Ishikawa (cell line): ENCODE measurements around the gene LENEP.

Experiments used
- CEBPB ChIP-seq: IDR thresholded peaks from 2 replicates; pipeline ENCODE4 v1.6.1; 2012
- CREB1 ChIP-seq: IDR thresholded peaks from 2 replicates; pipeline ENCODE4 v1.6.1; 2012; ENCODE audit warnings: low read depth
- EP300 ChIP-seq: IDR thresholded peaks from 2 replicates; pipeline ENCODE4 v1.6.1; 2012; ENCODE audit warnings: borderline replicate concordance
- FOXM1 ChIP-seq: IDR thresholded peaks from 2 replicates; pipeline ENCODE4 v1.6.1; 2012; ENCODE audit warnings: low read depth, borderline replicate concordance
- MAX ChIP-seq: IDR thresholded peaks from 2 replicates; pipeline ENCODE4 v1.6.1; 2012
- NFIC ChIP-seq: IDR thresholded peaks from 2 replicates; pipeline ENCODE4 v1.6.1; 2012
- RAD21 ChIP-seq: IDR thresholded peaks from 2 replicates; pipeline ENCODE4 v1.6.1; 2012; ENCODE audit warnings: low read depth
- REST ChIP-seq: IDR thresholded peaks from 2 replicates; pipeline ENCODE4 v1.6.1; 2012; ENCODE audit warnings: low read depth, mild to moderate bottlenecking
- TAF1 ChIP-seq: IDR thresholded peaks from 2 replicates; pipeline ENCODE4 v1.6.1; 2012; ENCODE audit warnings: low read depth, mild to moderate bottlenecking
- TCF12 ChIP-seq: IDR thresholded peaks from 2 replicates; pipeline ENCODE4 v1.6.1; 2012; ENCODE audit warnings: low read depth
- TEAD4 ChIP-seq: IDR thresholded peaks from 2 replicates; pipeline ENCODE4 v1.6.1; 2012

- no peak for TF ChIP-seq REST
- no peak for TF ChIP-seq TAF1
- TF ChIP-seq EP300, result no peak
- TF ChIP-seq NFIC, result no peak
- TF ChIP-seq RAD21, result no peak
- no peak for TF ChIP-seq TCF12
- TF ChIP-seq MAX, result no peak
- TF ChIP-seq TEAD4, result no peak
- no peak for TF ChIP-seq FOXM1
- TF ChIP-seq CREB1, result no peak
- TF ChIP-seq CEBPB, result no peak
Measured at GRCh38 chr1:154948079-154948478, 45.3 kb upstream of the LENEP start.
